IMR-90 (cell line): ENCODE measurements around the gene FMNL3.

ENCODE experiments used
- MXI1 ChIP-seq: IDR thresholded peaks from 2 replicates; pipeline ENCODE4 v1.6.1; 2012; ENCODE audit warnings: low read depth, mild to moderate bottlenecking, low read length, moderate library complexity, borderline replicate concordance
- SMC3 ChIP-seq: fragments of 150-350 bp; IDR thresholded peaks from 2 replicates; pipeline ENCODE4 v1.6.1; 2016; ENCODE audit warnings: low read depth, mild to moderate bottlenecking, antibody characterized with exemption, low read length, moderate library complexity
- TF ChIP-seq, protein P1 (sequence below): conservative IDR thresholded peaks from 2 replicates; pipeline ENCODE4 v1.5.1; 2012; ENCODE audit warnings: mild to moderate bottlenecking, low read depth, low read length, improper control_type of control experiment

DNA sequence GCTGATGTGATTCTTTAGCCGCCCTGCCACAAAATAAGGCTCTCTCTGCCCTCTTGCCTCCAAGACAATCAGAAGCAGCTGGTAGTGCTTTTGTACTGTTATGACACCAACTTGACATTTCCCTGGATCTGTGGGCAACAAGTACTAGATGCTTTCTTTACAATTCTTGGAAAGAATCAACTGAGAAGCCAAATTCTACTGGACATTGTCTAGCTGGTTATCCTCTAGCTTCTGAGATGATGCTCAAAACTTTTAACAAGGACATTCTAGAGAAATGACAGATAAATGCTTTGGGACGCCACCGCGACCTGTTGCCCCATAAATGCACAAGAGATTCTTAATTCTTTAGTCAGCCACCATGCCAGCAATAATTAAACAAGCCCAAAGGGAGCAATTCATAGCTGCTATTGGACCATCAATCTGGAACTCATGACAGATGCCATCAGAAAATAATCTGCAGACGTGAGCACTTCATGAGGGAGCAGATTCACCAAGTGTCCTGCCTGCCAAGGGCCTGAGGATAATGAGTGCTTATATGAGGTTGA, 22.8 kb downstream of the FMNL3 start:
- TF ChIP-seq, protein P1, sequence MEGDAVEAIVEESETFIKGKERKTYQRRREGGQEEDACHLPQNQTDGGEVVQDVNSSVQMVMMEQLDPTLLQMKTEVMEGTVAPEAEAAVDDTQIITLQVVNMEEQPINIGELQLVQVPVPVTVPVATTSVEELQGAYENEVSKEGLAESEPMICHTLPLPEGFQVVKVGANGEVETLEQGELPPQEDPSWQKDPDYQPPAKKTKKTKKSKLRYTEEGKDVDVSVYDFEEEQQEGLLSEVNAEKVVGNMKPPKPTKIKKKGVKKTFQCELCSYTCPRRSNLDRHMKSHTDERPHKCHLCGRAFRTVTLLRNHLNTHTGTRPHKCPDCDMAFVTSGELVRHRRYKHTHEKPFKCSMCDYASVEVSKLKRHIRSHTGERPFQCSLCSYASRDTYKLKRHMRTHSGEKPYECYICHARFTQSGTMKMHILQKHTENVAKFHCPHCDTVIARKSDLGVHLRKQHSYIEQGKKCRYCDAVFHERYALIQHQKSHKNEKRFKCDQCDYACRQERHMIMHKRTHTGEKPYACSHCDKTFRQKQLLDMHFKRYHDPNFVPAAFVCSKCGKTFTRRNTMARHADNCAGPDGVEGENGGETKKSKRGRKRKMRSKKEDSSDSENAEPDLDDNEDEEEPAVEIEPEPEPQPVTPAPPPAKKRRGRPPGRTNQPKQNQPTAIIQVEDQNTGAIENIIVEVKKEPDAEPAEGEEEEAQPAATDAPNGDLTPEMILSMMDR: no peak
- TF ChIP-seq MXI1 (no peak), SMC3 (no peak)
